Measurements from ENCODE around the gene TMEM168.
"Not testable (repeated sequence)": the region's sequence is repeated elsewhere in the genome, so short reads cannot be mapped to it uniquely, and the experiment has no call there.

The TMEM168 gene

GRCh38 chr7:112789817-112790585, at the start of gene TMEM168:
TSS of gene TMEM168 (minus strand) at chr7:112790393. CDS start at chr7:112784825, 5,568 bp downstream.
- DNase-seq (ENCODE audit: low read depth in 3 of 3): peak; percentile 76 to 84 (median 77)

GRCh38 chr7:112835928-112836327, 45.7 kb upstream of the TMEM168 start:
- DNase-seq (ENCODE audit: low read depth in 3 of 3): not testable (repeated sequence)

- DNase-seq (ENCODE audit: low read depth in 3 of 3): no peak
These were observed 42.9 kb upstream of the TMEM168 start for GRCh38 chr7:112833082-112833481.

GRCh38 chr7:112830769-112831168, 40.6 kb upstream of the TMEM168 start:
- DNase-seq (ENCODE audit: low read depth in 3 of 3): no peak

GRCh38 chr7:112828696-112829095, 38.5 kb upstream of the TMEM168 start:
- DNase-seq (ENCODE audit: low read depth in 3 of 3): no peak

GRCh38 chr7:112821345-112821744, 31.2 kb upstream of the TMEM168 start:
- DNase-seq (ENCODE audit: low read depth in 3 of 3): no peak

- DNase-seq (ENCODE audit: low read depth in 3 of 3): no peak
These were observed 29.3 kb upstream of the TMEM168 start for GRCh38 chr7:112819536-112819935.

GRCh38 chr7:112806156-112806555, 16.0 kb upstream of the TMEM168 start:
- DNase-seq (ENCODE audit: low read depth in 3 of 3): no peak

- DNase-seq (ENCODE audit: low read depth in 3 of 3): no peak
These were observed 12.2 kb upstream of the TMEM168 start for GRCh38 chr7:112802406-112802805.

GRCh38 chr7:112800486-112800885, 10.3 kb upstream of the TMEM168 start:
- no peak for DNase-seq (ENCODE audit: low read depth in 3 of 3)

GRCh38 chr7:112799448-112800120, 9.4 kb upstream of the TMEM168 start:
- DNase-seq (ENCODE audit: low read depth in 3 of 3): no peak

GRCh38 chr7:112798274-112799159, 8.3 kb upstream of the TMEM168 start:
- DNase-seq (ENCODE audit: low read depth in 3 of 3): no peak

- not testable (repeated sequence) for DNase-seq (ENCODE audit: low read depth in 3 of 3)
These were observed 6.4 kb upstream of the TMEM168 start for GRCh38 chr7:112796552-112796951.

- DNase-seq (ENCODE audit: low read depth in 3 of 3): no peak
These were observed 2.2 kb upstream of the TMEM168 start for GRCh38 chr7:112792441-112792840.

- no peak for DNase-seq (ENCODE audit: low read depth in 3 of 3)
These were observed 1.4 kb upstream of the TMEM168 start for GRCh38 chr7:112791465-112792168.

GRCh38 chr7:112790586-112791003, 402 bp upstream of the TMEM168 start:
- no peak for DNase-seq (ENCODE audit: low read depth in 3 of 3)

- no peak for DNase-seq (ENCODE audit: low read depth in 3 of 3)
These were observed 758 bp downstream of the TMEM168 start for GRCh38 chr7:112789453-112789816.

- no peak for DNase-seq (ENCODE audit: low read depth in 3 of 3)
These were observed 1.3 kb downstream of the TMEM168 start for GRCh38 chr7:112788778-112789343.

GRCh38 chr7:112784603-112785002, 5.6 kb downstream of the TMEM168 start:
- no peak for DNase-seq (ENCODE audit: low read depth in 3 of 3)

- DNase-seq (ENCODE audit: low read depth in 3 of 3): no peak
These were observed 7.7 kb downstream of the TMEM168 start for GRCh38 chr7:112782498-112782897.

- DNase-seq (ENCODE audit: low read depth in 3 of 3): no peak
These were observed 8.6 kb downstream of the TMEM168 start for GRCh38 chr7:112781558-112781957.

Data from stimulated activated CD4-positive, alpha-beta T cell treated with anti-CD3 and anti-CD28 coated beads, TNF-alpha, amount 100 ng/mL, for 24 hours (primary cell).